GM18907 (cell line): ENCODE results near the gene CYFIP2.

Experiments
- ATAC-seq: cut with Tn5 transposase; IDR thresholded peaks from one replicate; pipeline ENCODE4 v1.9.1; 2021; ENCODE audit warnings: mild to moderate bottlenecking, moderate library complexity; ENCODE audit not compliant: unreplicated experiment

Gene CYFIP2

GRCh38 chr5:157253547-157253946 lies 12.4 kb upstream of the CYFIP2 start:
- ATAC-seq, result peak; percentile 55

DNA sequence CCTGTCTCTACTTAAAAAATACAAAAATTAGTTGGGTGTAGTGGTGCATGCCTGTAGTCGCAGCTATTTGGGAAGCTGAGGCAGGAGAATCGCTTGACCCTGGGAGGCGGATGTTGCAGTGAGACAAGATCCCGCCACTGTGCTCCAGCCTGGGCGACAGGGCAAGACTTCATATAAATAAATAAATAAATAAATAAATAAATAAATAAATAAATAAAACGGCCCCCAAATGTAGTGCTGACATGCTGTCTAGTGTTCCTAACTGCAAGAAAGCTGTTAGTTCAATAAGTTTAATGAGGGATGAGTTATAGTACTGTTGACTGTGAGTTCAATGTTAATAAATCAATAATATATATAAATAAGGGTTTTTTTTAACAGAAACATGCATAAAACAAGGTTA lies 7.5 kb upstream of the CYFIP2 start:
- ATAC-seq, result no peak

- ATAC-seq, result no peak
These were observed 6.2 kb upstream of the CYFIP2 start for GRCh38 chr5:157259699-157260098.

GRCh38 chr5:157263496-157264090 lies 2.3 kb upstream of the CYFIP2 start:
- no peak for ATAC-seq

DNA sequence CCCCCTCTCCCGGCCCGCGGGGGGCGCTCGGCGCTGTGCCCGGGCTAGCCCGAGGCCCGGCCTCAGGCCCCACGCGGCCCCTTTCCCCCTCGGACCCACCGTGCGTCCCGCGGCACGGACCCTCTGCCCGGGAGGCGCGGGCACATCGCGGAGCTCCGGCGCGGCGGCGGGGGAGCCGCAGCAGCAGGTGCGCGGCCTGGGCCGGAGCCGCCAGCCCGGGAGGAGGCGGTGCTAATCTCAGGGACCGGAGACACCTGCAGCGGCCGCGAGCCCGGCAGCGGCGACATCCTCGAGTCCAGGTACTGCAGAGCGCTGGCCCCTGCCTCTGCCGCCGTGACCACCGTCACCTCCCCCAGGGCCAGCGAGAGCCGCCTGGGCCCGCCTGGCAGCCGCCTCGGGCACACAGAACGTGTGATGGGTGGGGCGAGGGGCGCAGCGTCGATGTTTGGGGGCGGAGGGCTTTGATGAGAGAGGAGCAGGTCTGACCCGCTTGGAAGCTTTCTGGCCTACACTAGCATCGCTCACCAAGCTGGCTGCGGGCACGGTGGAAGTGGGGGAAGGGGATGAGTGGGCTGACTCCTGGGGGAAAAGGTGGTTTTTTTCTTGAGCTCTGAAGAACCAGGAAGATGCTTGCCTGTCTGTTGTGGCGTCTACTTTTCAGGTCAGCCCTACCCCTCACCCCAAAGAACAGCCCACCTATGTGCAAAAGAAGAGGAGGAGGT lies 524 bp downstream of the CYFIP2 start:
- ATAC-seq, result peak; percentile 60

DNA sequence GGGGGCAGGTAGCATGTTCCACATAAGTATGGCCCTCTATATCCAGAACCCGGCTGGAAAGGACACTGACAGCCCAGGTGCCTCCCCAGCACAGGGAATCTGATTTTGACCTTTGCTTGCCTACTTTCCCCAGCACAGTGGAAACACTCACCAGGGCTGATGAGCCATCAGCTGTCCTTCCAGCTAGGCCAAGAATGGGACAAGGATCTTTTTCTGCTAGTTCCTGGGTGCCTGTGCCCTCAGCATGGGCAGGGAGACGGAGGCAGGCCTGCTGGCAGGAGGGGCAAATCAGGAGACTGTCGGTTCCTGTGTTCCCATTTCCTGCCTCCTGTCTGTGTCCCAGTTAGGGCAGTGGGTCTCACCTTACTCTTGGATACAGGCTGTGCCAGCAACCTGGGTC lies 1.1 kb downstream of the CYFIP2 start:
- ATAC-seq, result no peak

DNA sequence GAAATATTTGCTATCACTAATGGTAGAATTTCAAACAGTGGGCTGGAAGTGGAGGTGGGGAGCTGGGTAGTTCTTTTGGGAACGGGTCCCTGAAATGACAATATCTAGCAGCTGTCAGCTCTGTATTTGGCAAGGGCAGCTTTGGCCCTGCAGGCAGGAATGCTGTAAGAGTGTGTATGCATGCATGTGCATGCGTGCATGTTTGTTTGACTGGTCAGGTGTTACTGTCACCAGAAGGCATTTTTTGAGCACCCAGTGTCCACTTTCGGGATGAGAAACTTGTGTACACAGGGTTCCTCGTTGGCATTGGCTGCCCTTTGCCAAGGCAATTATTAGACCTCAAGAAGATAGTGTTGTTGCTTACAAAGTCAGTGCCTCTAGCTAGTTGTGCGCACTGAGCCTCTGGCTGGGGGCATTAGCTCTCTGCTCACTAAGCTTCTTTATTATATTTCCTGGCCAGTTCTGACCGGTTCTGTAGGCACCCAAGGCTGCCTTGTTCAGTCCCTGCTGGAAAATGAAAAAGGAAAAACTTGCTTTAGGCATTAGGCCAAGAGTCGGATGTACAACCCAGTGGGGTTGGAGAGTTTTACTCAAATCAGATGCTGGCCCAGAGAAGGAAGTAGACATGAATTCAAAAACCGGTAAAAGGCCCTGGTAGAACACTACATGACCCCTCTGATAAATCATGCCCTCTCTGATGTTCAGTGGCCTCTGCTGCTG lies 2.0 kb downstream of the CYFIP2 start:
- ATAC-seq, result no peak

DNA sequence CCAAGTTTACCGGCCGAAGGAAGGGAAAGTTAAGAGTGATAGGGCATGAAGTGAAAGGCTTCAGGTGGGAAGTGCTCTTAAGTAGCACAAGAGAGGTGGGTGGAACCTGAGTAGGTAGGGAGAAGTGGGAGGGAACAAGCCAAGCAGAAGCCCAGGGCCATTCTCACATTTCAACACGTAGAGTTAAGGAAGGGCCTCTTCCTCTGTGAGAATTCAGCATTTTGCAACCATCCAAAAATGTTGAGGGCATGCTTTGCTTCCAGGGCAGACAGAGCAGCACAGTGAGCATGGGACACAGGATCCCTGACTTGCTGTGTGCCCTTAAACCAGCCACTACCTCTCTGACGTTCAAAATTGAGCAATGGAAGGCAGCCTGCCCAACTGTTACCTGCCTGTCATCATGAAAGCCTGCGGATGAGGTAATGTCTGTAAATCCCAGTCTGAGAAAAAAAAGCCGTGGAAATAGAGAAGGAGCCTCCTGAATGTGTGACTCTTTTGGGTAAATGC lies 3.3 kb downstream of the CYFIP2 start:
- ATAC-seq, result no peak

DNA sequence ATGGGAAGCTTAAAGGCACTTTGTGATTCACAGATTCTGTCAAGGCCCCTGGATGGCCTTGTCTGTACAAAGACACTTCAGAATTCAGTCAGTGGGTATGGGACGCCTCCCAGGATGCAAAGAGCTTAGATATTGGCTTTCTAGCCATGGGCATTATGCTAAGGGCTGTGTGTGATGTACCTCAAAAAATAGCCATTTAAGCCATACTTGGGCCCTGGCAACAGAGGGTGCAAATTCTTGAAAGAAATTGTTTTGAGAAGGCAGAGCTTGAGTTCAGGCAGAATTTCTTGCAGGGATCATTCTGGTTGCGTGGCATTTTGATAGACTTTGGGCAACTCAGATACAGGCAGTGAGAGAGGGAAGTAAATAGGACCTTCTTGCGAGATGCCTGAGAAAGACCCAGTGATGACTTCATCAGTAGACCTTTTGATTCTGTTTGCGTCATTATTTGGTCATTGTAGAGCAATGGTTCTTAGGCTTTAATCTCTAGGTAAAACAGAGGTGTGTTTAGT lies 3.9 kb downstream of the CYFIP2 start:
- no peak for ATAC-seq

- ATAC-seq, result no peak
These were observed 4.8 kb downstream of the CYFIP2 start for GRCh38 chr5:157270771-157271170.

- peak; percentile 92 for ATAC-seq
These were observed 5.9 kb downstream of the CYFIP2 start for GRCh38 chr5:157271740-157272271.

GRCh38 chr5:157273131-157273556 lies 7.2 kb downstream of the CYFIP2 start:
- peak; percentile 60 for ATAC-seq

GRCh38 chr5:157275403-157275802 lies 9.5 kb downstream of the CYFIP2 start:
- ATAC-seq, result no peak

GRCh38 chr5:157278319-157279037 lies 12.6 kb downstream of the CYFIP2 start:
- ATAC-seq, result no peak

GRCh38 chr5:157279605-157280239 lies 13.8 kb downstream of the CYFIP2 start:
- no peak for ATAC-seq

- ATAC-seq, result no peak
These were observed 15.0 kb downstream of the CYFIP2 start for GRCh38 chr5:157280927-157281326.

DNA sequence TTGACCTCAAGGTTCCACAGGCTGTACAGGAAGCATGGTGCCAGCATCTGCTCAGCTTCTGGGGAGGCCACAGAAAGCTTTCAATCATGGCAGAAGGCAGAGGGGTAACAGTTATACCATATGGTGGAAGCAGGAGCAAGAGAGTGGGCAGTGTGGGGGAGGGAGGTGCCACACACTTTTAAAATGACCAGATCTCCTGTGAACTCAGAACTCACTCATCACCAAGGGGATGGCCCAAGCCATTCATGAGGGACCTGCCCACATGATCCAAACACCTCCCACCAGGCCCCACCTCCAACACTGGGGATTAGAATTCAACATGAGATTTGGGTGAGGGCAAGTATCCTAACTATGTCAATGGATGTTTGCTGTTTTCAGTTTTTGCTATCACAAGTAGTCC lies 16.2 kb downstream of the CYFIP2 start:
- no peak for ATAC-seq

- ATAC-seq, result peak; percentile 99
These were observed 17.5 kb downstream of the CYFIP2 start for GRCh38 chr5:157283434-157283833.

DNA sequence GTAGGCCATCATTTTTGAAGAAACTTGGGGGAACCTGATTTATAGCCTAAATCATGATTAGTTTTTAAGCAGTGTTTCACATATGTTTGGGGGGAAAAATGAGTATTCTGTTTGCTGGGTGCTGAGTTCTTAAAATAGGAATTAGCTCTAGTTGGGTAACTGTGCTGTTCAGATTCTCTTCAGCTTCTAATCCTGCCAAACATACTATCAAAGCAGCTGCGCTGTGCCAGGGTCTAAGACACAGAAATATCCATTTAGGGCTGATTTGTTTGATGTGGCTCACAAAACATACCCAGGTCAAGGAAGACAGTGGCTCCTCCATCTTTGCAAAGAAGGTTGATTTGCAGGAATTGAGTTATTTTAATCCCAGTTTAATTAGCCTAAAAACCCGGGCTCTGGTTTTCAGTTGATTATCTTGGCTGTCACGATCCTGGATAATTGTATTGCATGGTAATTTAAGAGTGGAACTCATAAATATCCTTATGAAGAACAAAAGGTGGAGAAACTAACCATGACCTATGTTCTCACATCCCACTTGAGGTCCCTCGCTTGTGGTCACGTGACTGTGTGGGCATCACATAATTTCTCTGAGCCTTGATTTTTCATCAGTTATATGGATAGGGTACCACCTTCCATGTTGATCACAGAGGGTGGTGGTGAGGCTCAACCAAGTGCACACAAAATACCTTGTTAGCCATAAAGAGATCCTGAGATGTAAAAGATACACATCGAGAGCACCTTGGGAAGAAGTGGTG lies 18.7 kb downstream of the CYFIP2 start:
- ATAC-seq, result no peak
